ENCODE results near the gene MAST4.
A peak's percentile ranks its signal among the peaks of the same experiment; 100 is the strongest.

Gene MAST4

DNA sequence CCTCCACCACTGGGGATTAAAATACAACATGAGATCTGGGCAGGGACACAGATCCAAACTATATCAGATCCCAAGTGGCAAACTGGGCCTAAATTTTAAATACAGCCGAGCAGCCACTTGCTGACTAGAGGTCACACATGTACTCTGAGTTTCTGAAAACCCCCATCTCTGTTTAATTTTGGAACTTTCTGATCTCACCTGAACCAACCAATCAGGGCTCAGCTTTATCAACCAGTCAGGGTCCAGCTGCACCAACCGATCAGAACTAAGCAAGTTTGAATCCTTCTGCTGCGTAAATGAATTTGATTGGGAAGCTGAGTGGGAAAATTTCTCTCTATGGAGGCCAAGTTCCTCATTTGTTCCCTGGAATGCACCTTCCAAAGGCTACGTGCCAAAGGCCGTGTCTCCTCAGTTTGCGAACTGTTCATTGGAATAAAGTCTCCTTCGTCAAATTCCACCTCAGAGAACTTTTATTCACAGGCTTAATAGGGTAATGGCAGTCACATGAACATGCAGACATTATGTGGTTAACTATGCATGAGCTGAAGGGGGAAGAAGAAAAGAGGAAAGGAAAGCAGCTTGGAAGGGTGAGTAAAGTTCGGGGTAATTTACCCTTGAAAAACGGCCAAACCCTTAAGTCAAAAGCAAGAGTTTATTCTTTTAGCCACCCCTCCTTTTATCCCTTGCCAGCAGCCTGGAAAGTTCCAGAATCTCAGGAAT, 596.7 kb downstream of the MAST4 start:
- Histone ChIP-seq H3K4me2 (ENCODE audit: low read length) (peak overlapping the region; percentile 85), H3K79me2 (ENCODE audit: control insufficient read depth, low read length) (peaks cover 96% of the 10 kb centered on the region), H4K20me1 (ENCODE audit: control insufficient read depth, insufficient read depth, low read depth, low read length) (peaks cover 3% of the 10 kb centered on the region; the same call in 1 of the 2 replicates), H3K27me3 (ENCODE audit: control insufficient read depth, low read length) (no peaks in the 10 kb centered on the region), H3K4me3 (ENCODE audit: low read length) (peak overlapping the region; percentile 93), H3K36me3 (ENCODE audit: control insufficient read depth, low read length) (peaks cover 79% of the 10 kb centered on the region), H3K9me3 (ENCODE audit: control insufficient read depth, insufficient read depth, low read length) (no peaks in the 10 kb centered on the region), H3K4me1 (ENCODE audit: control insufficient read depth, low read length) (peaks cover 98% of the 10 kb centered on the region), H3F3A (ENCODE audit: control insufficient read depth, insufficient read depth) (peaks cover 12% of the 10 kb centered on the region), H3K27ac (ENCODE audit: low read depth, low read length) (peak overlapping the region; percentile 92), H3K9me2 (replicated peaks; ENCODE audit: control insufficient read depth, low read length) (no peaks in the 10 kb centered on the region)
- TF ChIP-seq, protein P1, sequence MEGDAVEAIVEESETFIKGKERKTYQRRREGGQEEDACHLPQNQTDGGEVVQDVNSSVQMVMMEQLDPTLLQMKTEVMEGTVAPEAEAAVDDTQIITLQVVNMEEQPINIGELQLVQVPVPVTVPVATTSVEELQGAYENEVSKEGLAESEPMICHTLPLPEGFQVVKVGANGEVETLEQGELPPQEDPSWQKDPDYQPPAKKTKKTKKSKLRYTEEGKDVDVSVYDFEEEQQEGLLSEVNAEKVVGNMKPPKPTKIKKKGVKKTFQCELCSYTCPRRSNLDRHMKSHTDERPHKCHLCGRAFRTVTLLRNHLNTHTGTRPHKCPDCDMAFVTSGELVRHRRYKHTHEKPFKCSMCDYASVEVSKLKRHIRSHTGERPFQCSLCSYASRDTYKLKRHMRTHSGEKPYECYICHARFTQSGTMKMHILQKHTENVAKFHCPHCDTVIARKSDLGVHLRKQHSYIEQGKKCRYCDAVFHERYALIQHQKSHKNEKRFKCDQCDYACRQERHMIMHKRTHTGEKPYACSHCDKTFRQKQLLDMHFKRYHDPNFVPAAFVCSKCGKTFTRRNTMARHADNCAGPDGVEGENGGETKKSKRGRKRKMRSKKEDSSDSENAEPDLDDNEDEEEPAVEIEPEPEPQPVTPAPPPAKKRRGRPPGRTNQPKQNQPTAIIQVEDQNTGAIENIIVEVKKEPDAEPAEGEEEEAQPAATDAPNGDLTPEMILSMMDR (IDR thresholded peaks at IDR 0.05; ENCODE audit: low read depth, low read length, poor library complexity, severe bottlenecking), result no peak
- no peak for TF ChIP-seq EZH2phosphoT487 (IDR thresholded peaks at IDR 0.05; ENCODE audit: borderline replicate concordance, low read length)

DNA sequence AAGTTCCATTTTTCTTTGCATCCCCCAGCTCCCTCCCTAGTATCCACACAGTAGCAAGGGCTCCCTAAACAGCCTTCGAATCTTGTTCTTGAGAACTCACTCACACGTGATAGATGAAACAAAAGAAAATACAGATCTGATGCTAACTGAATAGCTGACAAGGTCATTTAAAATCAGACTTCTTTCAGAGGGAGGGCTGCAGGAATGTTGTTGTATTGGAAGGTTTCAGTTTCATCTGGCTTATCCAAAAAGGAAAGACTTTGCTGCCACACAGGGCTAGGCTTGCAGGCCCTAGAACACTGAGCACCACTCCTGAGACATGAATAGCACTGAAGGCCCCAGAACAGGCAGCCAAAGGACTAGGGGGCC, 597.2 kb downstream of the MAST4 start:
- H3K79me2 ChIP-seq (ENCODE audit: control insufficient read depth, low read length), result peaks cover 95% of the 10 kb centered on the region
- peaks cover 74% of the 10 kb centered on the region for H3K36me3 ChIP-seq (ENCODE audit: control insufficient read depth, low read length)
- no peaks in the 10 kb centered on the region for H3K9me2 ChIP-seq (replicated peaks; ENCODE audit: control insufficient read depth, low read length)
- peaks cover 3% of the 10 kb centered on the region; the same call in 1 of the 2 replicates for H4K20me1 ChIP-seq (ENCODE audit: control insufficient read depth, insufficient read depth, low read depth, low read length)
- H3K27ac ChIP-seq (ENCODE audit: low read depth, low read length), result peak overlapping the region; percentile 92
- peak overlapping the region; percentile 85 for H3K4me2 ChIP-seq (ENCODE audit: low read length)
- H3F3A ChIP-seq (ENCODE audit: control insufficient read depth, insufficient read depth), result peaks cover 15% of the 10 kb centered on the region
- no peaks in the 10 kb centered on the region for H3K9me3 ChIP-seq (ENCODE audit: control insufficient read depth, insufficient read depth, low read length)
- peaks cover 98% of the 10 kb centered on the region for H3K4me1 ChIP-seq (ENCODE audit: control insufficient read depth, low read length)
- TF ChIP-seq, protein P1 (IDR thresholded peaks at IDR 0.05; ENCODE audit: low read depth, low read length, poor library complexity, severe bottlenecking), result no peak
- TF ChIP-seq EZH2phosphoT487 (IDR thresholded peaks at IDR 0.05; ENCODE audit: borderline replicate concordance, low read length), result no peak
- peak overlapping the region; percentile 93 for H3K4me3 ChIP-seq (ENCODE audit: low read length)
- H3K27me3 ChIP-seq (ENCODE audit: control insufficient read depth, low read length), result no peaks in the 10 kb centered on the region

DNA sequence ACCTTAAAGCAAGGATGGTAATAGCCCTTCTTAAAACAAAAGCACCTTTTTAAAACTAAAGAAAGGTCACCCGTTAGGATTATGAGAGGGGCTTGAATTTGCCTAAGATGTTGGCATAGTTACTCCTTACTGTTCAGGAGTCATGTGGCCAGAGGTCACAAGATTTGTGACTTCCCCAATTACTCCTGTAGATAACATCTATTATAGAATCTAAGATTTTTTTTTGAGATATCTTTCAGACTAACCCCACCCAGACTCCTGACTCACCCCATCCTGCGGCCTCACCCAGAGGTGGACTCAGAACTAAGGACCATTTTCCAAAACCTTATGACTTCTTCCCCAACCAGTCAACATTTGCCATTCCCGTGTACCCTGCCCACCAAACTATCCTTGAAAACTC, 598.0 kb downstream of the MAST4 start:
- Histone ChIP-seq H3K27ac (ENCODE audit: low read depth, low read length) (peak overlapping the region; percentile 92), H3K4me3 (ENCODE audit: low read length) (peak overlapping the region; percentile 93), H3K9me3 (ENCODE audit: control insufficient read depth, insufficient read depth, low read length) (no peaks in the 10 kb centered on the region), H3K27me3 (ENCODE audit: control insufficient read depth, low read length) (no peaks in the 10 kb centered on the region), H3K4me1 (ENCODE audit: control insufficient read depth, low read length) (peaks cover 98% of the 10 kb centered on the region), H3K4me2 (ENCODE audit: low read length) (peak overlapping the region; percentile 85), H4K20me1 (ENCODE audit: control insufficient read depth, insufficient read depth, low read depth, low read length) (peaks cover 2% of the 10 kb centered on the region; the same call in 1 of the 2 replicates), H3K9me2 (replicated peaks; ENCODE audit: control insufficient read depth, low read length) (no peaks in the 10 kb centered on the region), H3F3A (ENCODE audit: control insufficient read depth, insufficient read depth) (peaks cover 18% of the 10 kb centered on the region), H3K36me3 (ENCODE audit: control insufficient read depth, low read length) (peaks cover 67% of the 10 kb centered on the region), H3K79me2 (ENCODE audit: control insufficient read depth, low read length) (peaks cover 87% of the 10 kb centered on the region)
- no peak for TF ChIP-seq EZH2phosphoT487 (IDR thresholded peaks at IDR 0.05; ENCODE audit: borderline replicate concordance, low read length)
- TF ChIP-seq, protein P1 (IDR thresholded peaks at IDR 0.05; ENCODE audit: low read depth, low read length, poor library complexity, severe bottlenecking), result no peak

Measured in DOHH2 (cell line).